ENCODE measurements around the gene GPC6.

DNA sequence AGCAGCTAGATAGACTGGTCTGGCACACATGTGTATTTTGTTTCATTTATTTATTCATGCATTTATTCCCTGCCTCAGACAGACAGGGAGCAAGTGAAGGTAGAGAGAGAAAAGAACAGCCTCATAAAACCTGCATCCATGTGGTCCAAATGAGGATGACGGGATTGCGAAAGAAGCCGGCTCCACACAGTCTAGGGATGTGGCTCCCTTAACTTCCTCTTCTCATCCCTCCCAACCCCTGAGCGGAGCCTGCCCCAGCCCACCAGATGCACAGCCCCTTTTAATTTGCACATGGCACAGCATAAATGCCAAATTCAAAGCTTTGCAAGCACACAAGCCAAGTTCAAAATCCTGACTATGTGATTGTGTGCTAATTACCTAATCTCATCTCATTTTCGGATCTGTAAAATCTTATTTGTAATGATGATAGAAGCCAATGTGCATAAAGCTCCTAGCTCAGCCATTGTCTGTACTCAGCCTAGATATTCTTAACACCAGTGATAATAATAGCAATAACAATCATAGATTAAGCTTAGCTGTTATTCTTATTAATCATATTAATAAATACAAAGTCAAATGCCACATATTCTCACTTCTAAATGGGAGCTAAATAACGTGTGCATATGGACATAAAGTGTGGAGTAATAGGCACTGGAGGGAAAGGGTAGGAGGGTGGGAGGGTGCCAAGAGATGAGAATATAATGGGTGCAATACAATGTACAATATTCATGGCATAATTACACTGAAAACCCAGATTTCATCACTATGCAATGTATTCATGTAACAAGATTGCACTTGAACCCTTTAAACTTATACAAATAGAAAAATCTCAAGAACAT, 1096.5 kb downstream of the GPC6 start:
- TF ChIP-seq POLR2A (IDR thresholded peaks at IDR 0.05; ENCODE audit: low read depth, low read length) (no peak), POLR2AphosphoS5 (IDR thresholded peaks at IDR 0.05; ENCODE audit: low read depth, low read length) (no peak)
